Subcutaneous adipose tissue (tissue), 4 donors: Measurements from ENCODE around the gene SNX9. TPM values are rescaled to one million over a fixed set of nuclear protein-coding genes. Genes with fewer than 3 reads are reported as not detected.

ENCODE experiments used
- total RNA-seq, 4 donors: library from RNA; depleted of rRNA; stranded (reverse); fragments of >200 nt; gene quantifications; one replicate each; pipeline ENCODE4 v1.1.0, GENCODE V29; 2016
- TF ChIP-seq, protein P1 (sequence below): fragments of 450-650 bp; IDR thresholded peaks from one replicate; pipeline ENCODE4 v1.5.1; 2016; ENCODE audit warnings: low read depth, mild to moderate bottlenecking, control low read depth, antibody characterized with exemption, moderate library complexity

SNX9 gene
- total RNA-seq, 4 donors from 2014 or later: 80.6 to 113 (median 94.1) TPM

DNA sequence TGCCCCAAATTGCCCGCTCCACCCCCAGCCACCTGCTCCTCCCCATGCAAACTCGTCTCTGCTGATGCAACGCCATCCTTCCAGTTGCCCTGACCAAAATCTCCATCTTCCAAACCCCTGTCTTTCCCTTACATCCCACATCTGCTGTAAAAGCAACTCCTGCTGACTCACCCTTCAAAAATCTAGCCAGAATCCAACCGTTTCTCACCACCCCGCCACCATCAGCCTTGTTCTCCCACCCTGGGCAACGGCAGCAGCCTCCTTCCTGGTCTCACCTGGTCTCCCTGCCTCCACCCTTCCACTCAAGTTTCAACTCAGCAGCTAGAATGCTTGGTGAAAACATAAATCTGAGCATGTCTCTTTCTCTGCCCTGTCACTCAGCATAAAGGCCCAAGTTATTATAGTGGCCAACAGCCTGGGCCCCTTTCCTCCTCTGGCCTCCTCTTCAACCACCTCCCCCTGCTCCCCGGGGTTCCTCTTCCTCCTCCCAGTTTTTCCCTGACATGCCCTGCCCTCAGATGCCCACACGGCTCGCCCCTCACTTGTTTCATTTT, 151.4 kb downstream of the SNX9 start:
- TF ChIP-seq, protein P1, sequence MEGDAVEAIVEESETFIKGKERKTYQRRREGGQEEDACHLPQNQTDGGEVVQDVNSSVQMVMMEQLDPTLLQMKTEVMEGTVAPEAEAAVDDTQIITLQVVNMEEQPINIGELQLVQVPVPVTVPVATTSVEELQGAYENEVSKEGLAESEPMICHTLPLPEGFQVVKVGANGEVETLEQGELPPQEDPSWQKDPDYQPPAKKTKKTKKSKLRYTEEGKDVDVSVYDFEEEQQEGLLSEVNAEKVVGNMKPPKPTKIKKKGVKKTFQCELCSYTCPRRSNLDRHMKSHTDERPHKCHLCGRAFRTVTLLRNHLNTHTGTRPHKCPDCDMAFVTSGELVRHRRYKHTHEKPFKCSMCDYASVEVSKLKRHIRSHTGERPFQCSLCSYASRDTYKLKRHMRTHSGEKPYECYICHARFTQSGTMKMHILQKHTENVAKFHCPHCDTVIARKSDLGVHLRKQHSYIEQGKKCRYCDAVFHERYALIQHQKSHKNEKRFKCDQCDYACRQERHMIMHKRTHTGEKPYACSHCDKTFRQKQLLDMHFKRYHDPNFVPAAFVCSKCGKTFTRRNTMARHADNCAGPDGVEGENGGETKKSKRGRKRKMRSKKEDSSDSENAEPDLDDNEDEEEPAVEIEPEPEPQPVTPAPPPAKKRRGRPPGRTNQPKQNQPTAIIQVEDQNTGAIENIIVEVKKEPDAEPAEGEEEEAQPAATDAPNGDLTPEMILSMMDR: no peak

DNA sequence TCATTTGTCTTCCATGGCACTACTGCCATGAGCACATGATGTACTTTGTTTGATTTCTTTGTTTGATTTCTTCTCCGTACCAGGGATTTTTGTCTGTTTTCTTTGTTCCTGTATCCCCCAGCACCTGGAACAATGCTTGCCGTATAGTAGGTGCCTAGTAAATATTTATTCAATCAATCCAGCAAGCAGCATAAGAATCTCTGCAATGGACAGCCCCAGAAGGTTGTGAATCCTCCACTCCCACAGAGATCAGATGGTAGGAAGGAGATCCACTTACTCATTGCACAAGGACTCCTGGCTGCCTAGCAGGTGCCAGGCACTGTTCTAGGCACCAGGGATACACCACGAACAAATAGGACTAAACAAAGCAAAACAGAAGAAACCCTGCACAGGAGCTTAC, 151.9 kb downstream of the SNX9 start:
- TF ChIP-seq, protein P1: no peak

DNA sequence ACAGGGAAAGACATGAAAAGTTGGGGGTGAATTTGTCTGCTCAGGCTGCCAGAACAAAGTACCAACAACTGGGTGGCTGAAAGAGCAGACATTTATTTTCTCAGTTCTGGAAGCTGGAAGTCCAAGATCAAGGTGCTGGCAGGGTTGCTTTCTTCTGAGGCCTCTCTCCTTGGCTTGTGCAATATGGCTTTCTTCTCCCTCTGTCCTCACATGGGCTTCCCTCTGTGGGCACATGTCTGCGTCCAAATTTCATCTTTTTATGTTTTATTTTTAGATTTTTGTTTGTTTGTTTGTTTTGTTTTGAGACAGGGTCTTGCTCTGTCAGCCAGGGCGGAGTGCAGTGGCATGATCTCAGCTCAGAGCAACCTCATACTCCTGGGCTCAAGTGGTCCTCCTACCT, 152.4 kb downstream of the SNX9 start:
- TF ChIP-seq, protein P1: no peak

DNA sequence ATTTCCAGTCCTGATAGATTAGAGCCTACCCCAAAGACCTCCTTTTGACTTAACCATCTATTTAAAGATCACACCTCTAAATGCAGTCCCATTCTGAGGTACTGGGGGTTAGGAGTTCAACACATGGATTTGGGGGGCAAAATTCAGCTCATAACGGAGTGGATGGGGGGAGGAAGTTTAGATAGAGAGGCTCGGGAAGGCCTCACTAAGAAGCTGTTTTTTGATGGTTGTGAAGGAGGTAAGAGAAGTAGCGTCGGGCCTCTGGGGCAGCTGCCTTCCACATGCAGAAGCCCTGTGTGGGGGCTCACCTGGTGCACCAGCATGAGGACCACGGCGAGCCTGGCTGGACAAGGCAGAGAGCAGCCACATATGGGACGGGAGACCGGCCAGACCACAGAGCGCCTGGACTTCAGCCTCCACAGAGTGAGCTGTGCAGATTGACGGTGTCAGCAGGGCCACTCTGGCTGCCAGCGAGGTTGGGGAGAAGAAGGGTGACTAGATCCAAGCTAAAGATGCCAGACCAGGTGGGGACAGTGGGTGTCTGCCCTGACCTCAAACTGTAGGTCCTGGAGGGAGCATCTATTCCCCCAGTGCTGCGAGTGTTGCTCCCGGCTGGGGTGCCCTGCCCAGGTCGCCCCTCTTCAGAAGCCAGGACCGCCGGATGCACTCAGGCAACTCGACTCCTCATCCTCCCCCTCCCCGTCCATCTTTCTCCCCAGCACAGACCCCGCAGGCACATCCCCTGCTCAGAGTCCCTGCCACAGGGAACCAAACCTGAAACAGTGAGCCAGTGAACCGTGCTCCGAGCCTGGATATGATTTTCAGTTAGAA, 153.5 kb downstream of the SNX9 start:
- TF ChIP-seq, protein P1: no peak

DNA sequence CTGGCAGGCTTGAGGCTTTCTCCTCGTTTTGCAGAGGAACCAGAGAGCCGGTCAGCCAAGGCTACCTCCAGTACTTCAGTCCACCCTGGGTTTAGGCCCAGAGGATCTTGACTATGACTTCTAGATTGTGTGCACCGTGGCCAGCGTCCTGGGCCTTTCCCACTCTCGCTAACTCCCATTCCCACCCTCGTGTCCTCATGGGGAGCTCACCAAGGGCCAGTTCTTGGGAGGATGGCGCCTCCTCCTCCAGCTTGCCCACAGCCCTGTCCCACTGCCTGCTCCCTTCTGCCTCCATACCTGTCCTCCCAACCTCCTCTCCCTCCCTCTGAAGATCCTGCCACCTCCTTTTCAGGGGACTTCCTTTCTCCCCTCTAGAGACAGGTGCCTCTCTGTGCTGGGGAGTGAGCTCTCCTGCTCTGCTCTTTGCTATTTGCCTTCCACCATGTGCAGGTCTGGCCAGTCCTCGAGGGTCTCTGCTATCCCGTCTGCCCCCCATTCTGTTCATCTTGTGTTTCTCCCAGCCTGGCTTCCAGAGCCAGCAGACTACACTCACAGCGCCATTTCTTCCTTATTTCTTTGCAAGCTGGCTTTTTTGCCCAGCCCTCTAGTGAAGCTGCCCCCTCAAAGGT, 154.2 kb downstream of the SNX9 start:
- TF ChIP-seq, protein P1: no peak

DNA sequence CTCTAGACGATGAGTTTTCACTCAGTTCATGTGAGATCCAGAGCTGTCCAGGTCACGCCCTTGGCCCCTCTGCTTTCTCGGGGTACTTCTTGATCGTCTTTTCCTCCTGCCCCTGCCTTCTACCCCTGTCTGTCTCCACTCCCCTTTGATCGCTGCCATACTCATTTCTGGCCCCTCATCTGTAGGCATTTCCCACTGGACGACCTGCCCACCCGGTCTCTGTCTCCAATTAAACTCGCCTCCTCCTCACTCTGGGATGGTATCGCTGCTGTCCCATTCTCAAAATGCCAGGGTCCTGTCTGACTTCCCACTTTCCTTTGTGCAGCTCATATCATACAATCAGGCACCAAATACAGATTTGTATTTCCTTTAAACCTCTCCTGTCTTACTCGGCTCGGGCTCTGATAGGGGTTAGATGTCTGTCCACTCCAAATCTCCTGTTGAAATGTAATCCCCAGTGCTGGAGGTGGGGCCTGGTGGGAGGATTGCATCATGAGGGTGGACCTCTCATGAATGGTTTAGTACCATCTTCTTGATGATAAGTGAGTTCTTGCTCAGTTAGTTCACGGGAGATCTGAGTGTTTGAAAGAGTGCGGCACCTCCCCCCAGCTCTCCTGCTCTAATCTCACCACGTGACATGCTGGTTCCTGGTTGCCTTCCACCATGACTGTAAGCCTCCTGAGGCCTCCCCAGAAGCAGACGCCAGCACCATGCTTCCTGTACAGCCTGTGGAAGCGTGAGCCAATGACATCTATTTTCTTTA, 155.2 kb downstream of the SNX9 start:
- TF ChIP-seq, protein P1: no peak
